GM21576 (cell line): ENCODE measurements around the gene TP53TG5.

Experiments
- ATAC-seq: cut with Tn5 transposase; IDR thresholded peaks from one replicate; pipeline ENCODE4 v1.9.1; 2021; ENCODE audit warnings: mild to moderate bottlenecking, moderate library complexity; ENCODE audit not compliant: unreplicated experiment

Gene TP53TG5

GRCh38 chr20:45336530-45337366 lies 41.4 kb downstream of the TP53TG5 start:
- ATAC-seq, result no peak

- ATAC-seq, result no peak
Measured at GRCh38 chr20:45330476-45330875, 47.6 kb downstream of the TP53TG5 start.

GRCh38 chr20:45329497-45330319 lies 48.4 kb downstream of the TP53TG5 start:
- ATAC-seq, result no peak

DNA sequence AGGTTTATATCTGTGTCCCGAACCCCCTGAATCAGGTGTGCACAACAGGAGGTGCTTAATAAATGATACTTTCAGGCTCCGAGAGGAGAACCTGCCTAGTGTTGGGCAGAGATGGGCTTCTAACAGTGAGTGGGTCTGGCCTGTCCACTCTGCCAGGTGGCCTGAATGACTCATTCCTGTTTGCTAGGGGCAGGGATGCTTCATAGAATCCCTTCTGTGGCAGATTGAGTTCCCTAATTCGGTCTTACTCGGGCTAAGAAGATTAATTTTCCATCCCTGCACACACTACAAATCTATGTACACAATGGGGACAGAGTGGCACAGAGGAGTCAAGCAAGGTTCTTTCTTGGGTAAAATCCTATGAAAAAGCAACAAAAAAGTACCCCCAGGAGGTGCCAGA lies 49.7 kb downstream of the TP53TG5 start:
- ATAC-seq, result no peak

DNA sequence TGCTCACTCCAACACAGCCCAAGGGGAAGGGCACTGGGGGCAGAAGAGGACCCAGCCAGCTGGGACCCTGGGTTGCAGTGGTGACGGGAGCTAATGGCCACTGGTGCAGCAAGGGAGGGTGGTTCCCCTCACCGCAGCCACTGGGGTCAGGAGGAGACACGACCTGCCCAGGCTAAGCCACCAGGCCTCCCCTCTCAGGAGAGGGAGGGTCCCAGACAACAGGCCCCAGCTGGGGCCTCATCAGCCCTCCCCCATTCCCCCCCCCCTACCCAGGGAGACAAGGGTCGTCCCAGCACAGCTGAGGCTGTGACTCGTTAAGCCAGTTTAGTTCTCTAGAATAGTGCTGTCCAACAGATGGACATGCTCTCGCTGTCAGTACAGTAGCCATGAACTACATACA lies 52.8 kb downstream of the TP53TG5 start:
- no peak for ATAC-seq

- no peak for ATAC-seq
Measured at GRCh38 chr20:45323731-45324130, 54.4 kb downstream of the TP53TG5 start.

DNA sequence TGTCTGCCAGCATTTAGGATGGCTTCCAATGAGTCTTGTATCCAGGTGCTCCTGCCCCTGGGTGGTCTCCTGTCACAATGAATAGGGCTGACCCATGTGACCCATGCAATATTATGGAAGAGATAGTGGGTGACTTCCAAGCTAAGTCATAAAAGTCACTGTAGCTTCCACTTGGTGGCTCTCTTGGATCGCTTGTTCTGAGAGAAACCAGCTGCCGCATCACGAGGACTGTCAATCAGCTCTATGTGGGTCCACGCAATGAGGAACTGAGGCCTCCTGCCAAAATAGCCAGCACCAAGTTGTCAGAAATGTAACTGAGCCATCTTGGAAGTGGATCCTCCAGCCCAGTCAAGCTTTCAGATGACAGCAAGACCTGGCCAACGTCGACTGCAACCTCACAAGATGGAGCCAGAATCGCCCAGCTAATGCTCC lies 55.2 kb downstream of the TP53TG5 start:
- no peak for ATAC-seq
